Measurements from ENCODE around the gene SRC.
A peak's percentile ranks its signal among the peaks of the same experiment; 100 is the strongest.

SRC gene

DNA sequence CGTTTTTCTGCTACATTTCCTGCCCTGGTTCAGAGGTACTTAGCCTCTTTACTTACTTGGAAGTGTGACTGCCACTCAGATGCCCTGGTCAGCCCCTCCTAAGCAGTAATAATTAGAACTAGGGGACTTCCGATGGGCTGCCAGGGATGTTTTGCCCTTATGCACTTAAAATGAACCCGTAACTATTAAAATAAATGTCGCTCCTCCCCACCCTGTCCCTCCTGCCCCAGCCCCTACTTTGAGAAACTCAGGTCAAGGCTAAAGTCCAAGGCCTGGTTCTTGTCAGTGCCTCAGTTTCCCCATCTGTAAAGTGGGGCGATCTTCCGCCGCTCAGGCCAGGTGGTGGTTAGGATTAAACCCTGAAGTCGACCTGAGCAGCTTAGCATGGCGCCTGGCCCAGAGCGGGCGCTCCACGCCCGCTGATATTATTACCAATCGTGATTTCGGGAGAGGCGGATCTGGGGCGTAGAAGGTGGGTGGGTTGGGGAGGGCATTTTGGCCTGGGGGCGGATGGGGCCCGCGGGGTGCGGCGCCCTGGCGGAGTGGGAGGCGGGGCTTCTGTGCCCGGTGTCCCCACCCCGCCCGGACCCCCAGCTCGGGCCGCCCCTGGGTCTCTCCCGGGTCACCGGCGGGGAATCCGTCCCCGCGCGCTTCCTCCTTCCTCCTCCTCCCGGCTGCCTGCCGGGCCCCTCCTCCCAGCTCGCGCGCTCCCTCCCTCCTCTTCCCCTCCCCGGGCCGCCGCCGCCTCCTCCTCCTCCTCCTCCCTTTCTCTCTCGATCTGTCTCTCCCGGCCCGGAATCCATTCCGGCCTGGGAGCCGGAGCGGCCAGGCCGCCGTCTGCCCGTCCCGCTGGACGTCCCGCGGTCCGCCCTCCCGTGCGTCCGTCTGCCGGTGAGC lies at the start of gene SRC:
Gene SRC, plus strand, starts transcription at position 802 of the 897 bp plus-strand sequence. CDS start 38,014 bp downstream, outside the sequence.
- DNase-seq: no peak

DNA sequence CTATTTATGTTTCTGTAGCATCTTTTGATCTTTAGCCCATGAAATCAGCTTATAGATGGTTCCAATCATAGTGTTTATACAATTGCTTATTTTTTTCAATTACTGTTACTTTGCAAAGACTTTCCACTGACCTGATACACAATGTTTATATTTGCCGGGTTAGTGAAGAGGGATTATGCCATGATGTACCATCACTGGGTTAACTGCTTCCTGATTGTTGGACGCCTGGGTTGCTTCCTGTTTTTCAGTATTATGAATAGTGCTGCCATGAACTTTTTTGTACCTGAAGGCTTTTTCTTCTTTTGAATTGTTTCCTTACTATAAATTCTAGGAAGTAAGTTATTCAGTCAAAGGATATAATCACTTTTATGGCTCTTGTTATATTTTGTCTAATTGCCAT lies 49.6 kb upstream of the SRC start:
- DNase-seq: no peak

DNA sequence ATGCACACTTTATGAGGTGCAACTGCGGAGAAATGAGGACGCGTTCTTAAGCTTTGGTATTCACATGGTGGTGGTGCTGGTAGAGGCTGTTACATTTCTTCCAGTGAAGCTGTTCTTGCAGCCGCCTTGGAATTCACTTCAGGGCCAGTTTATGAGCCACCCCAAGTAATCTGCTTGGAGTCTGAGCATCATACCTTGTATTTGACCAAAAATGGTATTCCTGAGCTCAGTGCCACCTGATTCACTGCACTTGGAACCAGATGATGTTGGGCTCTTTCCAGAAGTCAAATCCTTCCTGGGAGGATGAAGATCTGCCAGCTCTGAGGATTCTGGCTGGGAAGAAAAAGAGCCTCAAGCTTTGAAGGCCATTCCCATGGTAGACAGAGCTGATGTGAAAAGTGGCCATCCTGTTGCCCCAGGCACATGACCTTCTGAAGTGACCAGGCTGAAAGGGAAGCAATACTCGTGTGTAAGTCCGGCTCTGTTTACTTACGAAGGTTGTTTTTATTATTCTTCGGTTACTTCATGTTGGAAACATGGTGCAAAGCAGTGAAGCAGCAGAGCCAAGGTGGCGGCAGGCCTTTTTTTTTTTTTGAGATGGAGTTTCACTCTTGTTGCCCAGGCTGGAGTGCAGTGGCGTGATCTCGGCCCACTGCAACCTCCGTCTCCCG lies 48.7 kb upstream of the SRC start:
- DNase-seq: no peak

DNA sequence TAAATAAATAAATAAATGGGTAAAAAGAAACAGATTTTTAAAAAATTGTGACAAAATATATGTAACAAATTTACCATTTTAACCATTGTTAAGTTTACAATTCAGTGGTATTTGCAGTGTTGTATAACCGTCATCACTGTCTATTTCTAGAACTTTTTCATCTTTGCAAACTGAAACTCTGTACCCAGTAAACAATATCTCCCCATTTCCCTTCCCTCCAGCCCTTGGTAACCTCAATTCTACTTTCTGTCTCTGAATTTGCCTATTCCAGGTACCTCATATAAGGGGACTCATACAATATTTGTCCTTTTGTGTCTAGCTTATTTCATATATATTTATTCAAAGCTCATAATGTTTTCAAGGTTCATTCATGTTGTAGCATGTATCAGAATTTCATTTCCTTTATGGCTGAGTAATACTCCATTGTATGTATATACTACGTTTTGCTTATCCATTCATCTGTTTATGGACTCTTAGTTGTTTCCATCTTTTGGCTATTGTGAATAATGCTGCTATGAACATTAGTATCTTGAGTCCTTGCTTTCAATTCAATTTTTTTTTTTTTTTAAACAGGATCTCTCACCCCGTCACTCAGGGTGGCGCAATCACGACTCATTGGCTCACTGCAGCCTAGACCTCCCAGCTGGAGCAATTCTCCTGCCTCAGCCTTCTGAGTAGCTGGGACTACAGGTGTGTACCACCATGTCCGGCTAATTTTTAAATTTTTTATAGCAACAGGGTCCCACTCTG lies 47.6 kb upstream of the SRC start:
- DNase-seq: no peak

DNA sequence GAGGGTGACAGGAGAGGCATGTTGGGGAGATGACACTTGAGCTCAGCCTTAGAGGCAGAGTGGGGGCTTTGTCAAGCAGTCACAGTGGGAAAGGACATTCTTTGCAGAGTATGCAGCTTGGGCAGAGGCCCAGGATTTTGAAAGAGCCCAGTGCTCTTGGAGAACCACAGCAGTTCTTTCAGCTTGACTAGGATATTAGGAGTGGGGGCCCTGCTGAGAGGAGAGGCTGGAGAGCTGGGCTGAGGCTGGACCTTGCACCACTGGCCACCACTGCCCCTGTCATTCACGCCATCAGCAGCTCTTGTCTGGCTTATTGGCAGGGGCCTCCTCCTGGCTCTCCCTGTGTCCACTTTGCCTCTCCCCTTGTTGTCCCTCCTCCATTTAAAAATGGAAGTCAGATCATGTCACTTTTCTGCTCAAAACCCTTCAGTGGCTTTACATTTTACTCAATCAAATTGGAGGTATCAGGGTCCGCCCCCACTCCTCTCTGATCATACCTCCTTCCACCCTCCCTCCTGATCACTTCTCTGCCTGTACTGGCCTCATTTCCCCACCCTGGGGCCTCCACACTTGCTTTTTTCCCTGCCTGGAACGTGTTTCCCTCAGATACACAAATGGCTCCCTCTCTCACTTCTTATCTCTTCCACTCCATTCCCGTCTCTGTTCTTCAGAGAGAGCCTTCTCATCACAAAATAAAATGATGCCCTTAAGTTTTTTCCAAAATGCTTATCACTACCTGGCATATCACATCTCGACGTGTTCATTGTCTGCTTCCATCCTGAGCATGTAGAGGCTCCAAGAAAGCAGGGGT lies 46.0 kb upstream of the SRC start:
- DNase-seq: no peak

DNA sequence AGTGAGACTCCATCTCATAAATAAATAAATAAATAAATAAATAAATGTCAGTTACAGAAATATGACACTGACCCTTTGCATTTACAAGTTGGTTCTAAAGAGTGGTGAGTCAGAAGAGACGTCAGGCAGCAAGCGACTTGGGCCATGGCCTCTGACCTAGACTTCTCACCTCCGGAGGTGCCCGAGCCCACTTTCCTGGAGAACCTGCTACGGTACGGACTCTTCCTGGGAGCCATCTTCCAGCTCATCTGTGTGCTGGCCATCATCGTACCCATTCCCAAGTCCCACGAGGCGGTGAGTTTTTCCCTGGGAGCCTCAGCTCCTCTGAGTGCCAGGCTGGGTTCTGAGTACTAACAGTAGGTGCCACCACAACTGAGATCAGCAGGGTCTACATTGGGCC lies 44.8 kb upstream of the SRC start:
- no peak for DNase-seq

DNA sequence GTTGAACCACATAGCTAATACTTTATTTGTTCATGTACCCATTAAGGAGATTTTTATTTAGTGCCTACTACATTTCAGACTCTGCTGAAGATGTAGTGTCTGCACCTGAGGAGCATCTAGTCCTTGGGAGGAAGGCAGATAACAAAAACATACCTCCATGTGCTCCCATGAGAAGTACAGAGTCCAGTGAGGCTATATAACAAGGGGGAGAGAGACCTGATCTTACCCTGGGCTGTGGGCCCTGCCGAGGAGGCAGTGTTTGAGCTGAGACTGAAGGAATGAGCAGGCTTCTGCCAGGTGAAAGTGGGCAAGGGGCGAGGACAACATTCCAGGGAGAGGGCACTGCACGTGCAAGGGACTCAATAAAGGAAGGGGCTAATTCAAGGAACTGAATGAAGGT lies 44.4 kb upstream of the SRC start:
- DNase-seq: no peak

DNA sequence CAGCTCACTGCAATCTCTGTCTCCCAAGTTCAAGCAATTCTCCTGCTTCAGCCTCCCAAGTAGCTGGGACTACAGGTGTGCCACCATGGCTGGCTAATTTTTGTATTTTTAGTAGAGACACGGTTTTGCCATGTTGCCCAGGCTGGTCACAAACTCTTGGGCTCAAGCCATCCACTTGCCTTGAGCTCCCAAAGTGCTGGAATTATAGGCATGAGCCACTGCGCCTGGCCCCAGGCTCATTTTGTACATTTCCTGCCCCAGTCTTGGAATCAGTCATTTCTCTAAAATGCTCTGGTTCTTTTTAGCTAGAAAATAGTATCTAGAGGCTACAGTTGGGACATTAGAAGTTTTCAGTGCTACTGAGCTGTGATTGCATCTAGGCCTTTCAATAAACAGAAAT lies 43.0 kb upstream of the SRC start:
- no peak for DNase-seq

DNA sequence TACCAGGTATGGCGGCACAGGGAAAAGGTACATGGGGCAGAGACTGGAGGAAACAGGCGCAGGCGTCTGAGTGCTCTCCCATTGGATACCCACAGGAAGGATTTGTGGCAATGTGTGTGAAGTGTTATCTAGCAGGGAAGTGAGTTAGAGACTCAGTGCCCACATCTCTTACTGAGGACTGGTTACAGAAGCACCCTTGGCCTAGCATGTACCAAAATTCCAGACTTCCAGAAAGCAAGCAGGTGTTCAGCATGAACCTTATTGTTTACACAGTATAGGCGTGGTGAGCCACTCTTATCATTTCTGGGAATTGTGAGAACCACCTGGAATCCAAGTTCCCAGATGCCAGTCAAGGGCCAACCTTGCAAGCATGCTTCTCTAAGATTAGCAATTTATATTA lies 42.3 kb upstream of the SRC start:
- DNase-seq: peak; percentile 56

DNA sequence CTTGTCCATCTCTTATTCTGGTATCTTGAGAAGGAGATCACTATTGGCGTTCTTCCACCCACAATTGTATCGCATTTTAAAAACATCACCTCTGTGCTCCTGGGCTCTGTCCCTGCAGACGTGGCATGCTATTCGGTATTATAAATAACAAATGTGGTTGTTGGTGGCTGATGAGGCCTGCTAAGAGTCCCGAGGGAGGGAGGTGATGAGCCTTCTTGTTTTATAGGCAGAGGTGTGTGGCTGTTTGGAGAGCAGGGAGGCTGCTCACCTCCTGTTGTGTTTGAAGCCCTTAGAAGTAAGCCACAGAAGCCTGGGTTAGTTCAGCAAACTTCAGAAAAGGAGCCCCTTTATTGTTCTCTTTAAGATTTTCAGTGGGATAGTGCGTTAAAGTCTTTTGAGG lies 40.9 kb upstream of the SRC start:
- peak; percentile 21 for DNase-seq

DNA sequence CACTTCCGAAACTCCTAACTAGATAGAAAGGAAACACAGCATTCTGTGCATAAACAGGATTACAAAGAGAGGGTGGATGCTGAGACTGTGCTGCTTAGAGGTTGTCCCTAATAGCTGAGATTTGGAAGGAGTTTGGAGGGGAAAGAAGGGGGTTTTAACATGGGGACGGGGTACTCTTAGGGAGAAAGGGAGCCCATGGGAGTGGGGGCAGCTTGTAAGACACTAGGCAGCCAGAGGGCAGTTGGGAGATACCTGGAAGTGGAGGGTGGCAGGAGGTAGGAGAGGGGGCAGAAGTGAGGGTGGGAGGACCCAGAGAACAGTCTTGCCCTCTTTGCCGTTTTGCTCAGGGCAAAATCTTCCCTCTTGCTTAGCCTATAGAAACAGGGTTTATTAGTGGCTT lies 40.1 kb upstream of the SRC start:
- DNase-seq: no peak

DNA sequence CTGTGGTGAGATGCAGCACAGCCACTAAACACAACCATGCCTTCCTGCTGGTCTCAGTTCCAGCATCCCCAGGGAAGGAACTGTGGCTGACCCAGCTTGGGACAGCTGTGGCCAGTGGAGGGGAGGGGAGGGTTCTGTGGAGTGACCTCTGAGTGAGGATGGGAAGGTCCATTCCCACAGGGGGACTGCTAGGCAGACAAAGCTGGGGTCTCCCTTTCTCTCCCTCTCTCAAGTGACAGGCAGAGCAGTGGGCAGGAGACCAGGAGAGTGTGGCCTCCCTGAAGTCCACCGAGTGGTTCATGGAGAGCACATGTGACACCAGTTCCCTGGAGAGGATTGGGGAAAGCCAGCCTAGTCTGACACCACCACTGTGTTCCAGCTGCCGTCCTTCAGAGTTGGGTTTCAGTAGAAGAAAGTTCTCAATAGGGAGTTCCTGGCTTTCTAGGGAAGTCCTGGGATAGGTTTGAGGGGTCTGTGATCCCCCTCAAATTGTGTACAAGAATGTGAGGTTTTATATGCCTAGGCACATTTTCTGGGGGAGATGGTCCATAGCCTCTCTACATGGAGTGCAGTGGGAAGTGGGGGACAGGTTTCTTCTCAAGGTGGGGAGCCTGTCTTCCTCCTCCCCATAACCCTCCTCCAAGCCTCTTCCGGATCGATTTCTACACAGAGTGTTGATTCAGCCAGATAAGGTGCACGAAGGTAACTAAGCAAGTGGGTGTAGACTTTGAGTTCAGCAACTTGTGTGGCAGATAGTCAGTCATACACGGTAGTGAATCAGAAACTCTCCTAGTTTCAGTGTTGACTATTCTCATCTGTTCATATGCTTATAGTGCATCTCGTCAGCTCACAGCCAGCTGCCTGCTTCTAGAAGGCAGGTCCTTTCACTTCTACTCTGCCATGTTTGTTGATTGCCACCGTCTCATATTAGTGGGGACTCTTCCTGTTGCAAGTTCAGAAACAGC lies 37.6 kb upstream of the SRC start:
- DNase-seq: no peak

DNA sequence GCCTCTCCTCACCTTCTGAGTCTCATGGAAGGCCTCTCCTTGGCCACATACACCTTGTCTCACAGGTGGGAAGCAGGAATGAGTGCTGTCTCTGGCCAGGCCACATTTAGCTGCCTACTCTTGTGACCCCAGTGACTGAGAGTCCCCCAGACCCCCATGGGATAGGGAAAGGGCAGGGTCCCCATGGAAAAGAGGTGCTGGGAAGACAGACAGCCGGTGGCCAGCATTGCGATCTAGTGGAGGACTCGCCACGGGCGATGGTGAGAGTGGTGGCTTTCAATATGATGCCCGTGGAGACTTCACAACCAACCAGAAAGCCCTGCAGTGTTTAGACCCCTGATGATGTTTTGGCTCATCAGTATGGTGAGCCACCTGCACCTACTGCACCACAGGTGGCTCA lies 36.6 kb upstream of the SRC start:
- no peak for DNase-seq

DNA sequence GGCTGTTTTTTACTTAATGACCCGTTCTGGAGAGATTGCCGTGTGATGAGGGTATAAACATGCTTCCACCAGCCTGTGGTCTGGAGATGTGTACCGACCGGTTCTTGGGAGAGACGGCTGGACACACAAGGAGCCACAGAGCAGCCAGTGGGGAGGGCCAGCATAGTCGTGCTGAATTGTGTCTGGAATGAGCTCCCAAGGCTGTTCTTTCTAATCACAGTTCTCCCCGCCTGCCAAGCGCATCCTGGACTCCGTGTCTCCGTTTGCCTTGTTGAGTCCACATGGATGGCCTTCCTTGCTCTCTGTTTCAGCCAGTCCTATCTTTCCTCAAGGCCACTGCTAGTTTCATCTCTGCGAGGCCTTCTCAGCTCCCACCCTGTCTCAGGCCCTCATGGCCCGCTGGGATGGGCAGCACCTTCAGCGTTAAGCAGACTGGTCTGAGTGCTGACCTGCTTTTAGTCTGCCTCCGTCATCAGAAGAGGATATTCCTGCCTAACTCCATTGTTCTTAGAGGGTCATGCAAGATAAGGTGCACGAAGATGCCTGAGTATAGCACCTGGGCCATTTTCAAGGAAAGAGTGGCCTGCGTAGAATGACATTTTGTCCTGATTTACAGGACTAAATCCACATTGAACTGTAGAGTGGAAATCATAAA lies 35.9 kb upstream of the SRC start:
- DNase-seq: no peak

DNA sequence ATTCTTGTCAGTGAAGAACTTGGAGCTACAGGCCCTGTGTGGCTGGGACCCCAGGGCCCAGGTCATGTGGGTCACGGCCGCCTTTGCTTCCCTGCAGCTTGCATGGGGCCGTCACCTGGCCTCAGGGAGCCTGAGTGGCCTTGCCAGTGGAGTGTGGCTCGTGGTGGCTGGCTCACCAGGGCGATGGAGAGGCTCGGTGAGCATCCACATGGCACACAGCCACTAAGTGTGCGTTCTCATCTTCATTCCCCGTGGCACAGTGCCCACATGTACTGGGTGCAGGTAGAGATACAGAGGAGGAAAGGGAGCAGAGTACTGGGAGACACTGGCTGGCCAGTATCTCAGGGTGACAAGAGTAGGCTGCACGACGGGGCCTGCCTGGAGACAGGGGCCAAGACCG lies 35.0 kb upstream of the SRC start:
- DNase-seq: no peak

DNA sequence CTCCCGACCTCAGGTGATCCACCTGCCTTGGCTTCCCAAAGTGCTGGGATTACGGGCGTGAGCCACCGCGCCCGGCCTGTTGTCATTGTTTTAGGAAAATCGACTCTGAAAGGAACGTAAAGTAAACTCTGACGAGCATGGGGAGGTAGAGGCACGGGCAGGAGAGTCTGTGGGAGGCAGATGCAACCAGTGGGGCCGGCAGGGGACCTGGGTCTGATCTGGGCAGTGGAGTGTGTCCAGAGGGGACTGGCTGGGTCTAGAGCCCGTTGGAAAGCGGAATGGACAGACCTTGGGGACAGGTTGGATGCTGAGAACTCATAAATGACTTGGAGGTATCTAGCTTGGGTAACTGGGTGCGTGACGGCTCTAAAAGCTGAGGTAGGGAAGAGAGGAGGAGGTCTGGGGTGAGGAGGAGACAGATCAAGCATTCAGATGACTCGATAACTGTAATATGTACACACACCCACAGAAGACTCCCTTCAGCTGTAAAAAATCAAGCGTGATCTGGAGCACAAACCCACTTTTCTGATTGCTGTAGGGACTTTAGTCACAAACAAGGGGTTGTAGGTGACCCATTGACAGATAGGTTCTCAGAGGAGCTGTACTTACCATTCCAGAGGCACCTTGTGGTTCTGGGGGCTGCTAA lies 34.1 kb upstream of the SRC start:
- no peak for DNase-seq

DNA sequence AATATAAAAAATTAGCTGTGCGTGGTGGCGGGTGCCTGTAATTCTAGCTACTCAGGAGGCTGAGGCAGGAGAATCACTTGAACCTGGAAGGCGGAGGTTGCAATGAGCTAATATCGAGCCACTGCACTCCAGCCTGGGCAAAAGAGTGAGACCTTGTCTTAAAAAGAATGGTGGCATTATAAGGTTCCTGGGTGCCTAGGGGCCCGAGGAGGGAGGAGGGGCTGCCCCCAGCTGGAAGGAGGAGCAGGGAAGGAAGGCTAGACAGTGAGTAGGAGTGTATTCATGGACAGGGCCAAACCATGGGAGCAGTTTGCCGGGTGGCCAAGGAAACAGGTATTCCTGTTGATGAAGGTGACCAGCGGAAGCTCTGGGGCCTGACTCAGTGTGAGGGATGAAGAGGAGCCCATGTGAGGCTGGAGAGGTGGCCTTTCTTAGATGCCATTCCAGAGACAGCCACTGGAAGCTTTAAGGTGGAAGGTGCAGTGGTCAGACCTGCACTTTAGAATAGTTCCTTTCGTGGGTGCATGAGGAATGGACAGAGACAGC lies 32.3 kb upstream of the SRC start:
- no peak for DNase-seq

DNA sequence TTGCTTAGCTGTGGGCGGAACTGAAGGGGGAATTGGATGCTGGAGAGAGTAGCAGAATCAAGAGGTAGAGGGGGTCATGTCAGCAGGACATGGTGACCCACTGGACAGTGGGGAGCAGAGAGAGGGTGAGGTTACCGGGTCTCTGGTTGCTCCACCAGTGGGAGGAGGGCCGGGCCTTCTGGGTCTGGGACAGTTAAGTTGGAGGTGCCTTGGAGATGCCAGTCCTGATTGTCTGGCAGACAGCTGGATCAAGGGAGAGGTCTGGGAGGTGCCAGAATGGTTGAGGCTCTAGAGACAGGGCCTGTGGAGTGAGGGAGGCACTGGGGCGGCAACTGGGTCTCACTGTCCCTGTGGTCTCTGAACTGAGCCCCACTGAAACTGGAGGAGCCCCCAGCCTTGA lies 31.8 kb upstream of the SRC start:
- DNase-seq: no peak

DNA sequence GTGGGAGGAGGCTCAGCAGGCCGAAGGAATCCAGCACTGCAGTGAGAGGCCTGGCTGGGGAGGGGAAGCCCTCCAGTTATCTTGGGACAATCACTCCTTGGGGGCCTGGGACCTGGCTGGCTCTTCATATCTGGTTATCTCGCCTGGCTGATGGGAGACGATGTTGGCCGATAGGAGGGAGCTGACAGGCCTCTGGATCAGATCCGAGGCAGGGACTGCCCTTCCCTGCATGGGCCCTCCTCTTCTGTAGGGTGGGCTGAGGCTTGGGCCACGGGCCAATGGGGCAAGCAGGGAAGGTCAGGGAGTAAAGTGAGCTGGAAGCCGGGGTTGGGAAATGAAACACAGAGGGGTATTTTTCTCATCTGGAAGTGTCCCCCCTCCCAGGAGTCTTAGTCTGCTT lies 31.3 kb upstream of the SRC start:
- DNase-seq: no peak

DNA sequence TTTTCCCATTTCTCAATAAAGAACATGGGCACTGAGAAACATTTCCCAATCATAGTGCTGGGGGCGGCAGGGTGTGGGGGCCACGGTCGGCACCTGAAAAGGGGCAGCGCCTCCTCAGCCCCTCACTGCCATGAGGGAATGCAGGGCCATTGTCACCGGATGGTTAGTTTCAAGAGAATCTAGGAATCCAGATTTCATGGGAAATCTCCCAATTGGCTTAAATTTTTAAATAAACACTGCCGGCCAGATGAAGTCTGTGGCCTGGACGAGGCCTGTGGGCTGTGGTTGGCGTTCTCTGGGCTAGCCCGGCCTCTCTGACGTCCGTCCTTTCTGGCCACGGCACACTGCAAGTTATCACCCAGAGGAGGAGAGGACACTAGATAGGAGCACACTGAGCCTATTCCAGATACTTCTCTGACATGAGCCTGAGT lies 30.9 kb upstream of the SRC start:
- DNase-seq: no peak

Measured in NCI-H187 treated with DMSO at 0.1 percent for 48 hours (cell line).